Measurements from ENCODE around the gene CORO1C. TPM values are rescaled to one million over a fixed set of nuclear protein-coding genes. Genes with fewer than 3 reads are reported as not detected.

Gene CORO1C
- total and polyA plus RNA-seq, 9 of the 15 experiments (the other 6 are each of a cell fraction or from before 2014, with no cell fraction given): 55.2 to 280 (median 150) TPM

DNA sequence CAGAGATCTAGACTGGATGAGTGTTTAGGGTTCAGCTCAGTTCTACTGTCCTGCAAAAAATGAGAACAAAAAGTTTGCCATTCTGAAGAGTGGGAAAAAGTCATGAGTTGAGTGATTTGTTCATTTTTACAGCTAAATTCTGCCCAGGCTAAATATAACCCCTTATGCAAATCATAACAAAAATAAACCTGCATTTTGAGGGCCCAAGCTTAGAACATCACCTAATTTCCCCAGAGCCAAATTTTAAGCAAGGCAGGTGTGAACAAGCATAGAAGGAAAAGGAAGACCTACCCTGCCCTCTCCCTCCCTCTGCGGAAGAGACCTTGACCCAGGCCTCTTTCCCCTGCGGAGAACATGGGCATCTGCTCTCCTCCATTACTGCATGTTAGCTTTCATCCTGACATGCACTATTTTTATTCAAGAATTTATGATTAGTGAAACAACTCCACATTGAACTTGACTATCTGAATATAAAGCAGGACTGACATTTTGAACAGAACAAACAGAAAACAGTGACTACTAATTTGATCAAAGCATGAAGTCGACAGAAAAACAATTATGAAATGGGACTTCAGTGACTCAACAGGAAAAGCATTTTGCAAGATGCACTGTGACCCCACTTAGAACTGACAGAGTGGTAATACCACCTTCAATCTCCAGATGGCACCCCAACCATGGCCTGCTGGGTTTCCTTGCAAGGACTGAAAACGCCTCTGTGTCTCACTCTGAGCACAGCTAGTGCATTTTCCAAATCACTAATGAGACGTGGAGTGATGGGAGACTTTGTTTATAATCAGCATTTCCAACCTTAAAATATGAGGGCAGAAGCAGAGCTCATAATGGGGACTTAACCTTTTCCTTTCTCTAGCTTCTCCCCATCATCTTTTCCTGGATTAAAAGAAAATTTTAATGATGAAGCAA is 66.7 kb downstream of the CORO1C start (continued):
- TF ChIP-seq, protein P1, sequence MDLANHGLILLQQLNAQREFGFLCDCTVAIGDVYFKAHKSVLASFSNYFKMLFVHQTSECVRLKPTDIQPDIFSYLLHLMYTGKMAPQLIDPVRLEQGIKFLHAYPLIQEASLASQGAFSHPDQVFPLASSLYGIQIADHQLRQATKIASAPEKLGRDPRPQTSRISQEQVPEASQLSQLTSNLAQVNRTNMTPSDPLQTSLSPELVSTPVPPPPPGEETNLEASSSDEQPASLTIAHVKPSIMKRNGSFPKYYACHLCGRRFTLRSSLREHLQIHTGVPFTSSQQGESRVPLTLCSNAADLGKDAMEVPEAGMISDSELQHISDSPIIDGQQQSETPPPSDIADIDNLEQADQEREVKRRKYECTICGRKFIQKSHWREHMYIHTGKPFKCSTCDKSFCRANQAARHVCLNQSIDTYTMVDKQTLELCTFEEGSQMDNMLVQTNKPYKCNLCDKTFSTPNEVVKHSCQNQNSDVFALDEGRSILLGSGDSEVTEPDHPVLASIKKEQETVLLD (IDR thresholded peaks at IDR 0.05): no peak
- TF ChIP-seq, protein P2, sequence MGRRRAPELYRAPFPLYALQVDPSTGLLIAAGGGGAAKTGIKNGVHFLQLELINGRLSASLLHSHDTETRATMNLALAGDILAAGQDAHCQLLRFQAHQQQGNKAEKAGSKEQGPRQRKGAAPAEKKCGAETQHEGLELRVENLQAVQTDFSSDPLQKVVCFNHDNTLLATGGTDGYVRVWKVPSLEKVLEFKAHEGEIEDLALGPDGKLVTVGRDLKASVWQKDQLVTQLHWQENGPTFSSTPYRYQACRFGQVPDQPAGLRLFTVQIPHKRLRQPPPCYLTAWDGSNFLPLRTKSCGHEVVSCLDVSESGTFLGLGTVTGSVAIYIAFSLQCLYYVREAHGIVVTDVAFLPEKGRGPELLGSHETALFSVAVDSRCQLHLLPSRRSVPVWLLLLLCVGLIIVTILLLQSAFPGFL (CRISPR knock-in tag; IDR thresholded peaks at IDR 0.05): no peak
- TF ChIP-seq, protein P3, sequence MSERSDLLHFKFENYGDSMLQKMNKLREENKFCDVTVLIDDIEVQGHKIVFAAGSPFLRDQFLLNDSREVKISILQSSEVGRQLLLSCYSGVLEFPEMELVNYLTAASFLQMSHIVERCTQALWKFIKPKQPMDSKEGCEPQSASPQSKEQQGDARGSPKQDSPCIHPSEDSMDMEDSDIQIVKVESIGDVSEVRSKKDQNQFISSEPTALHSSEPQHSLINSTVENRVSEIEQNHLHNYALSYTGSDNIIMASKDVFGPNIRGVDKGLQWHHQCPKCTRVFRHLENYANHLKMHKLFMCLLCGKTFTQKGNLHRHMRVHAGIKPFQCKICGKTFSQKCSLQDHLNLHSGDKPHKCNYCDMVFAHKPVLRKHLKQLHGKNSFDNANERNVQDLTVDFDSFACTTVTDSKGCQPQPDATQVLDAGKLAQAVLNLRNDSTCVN (CRISPR knock-in tag; IDR thresholded peaks at IDR 0.05): no peak
- no peak; the same call in 1 of the 2 replicates for TF ChIP-seq ZZZ3 (IDR thresholded peaks at IDR 0.05)
- TF ChIP-seq BHLHE40 (IDR thresholded peaks at IDR 0.05; ENCODE audit: low read length): no peak
- no peak for TF ChIP-seq RBM25 (IDR thresholded peaks at IDR 0.05; ENCODE audit: low read depth, low read length, severe bottlenecking)
- TF ChIP-seq ZNF780A (CRISPR knock-in tag; IDR thresholded peaks at IDR 0.05): no peak
- TF ChIP-seq SAP30 (IDR thresholded peaks at IDR 0.05; ENCODE audit: borderline replicate concordance, insufficient read depth, low read depth, low read length, poor library complexity, severe bottlenecking): no peak
- peak; percentile 65; the same call in 1 of the 2 replicates for TF ChIP-seq STAG1 (CRISPR knock-in tag; IDR thresholded peaks at IDR 0.05; ENCODE audit: borderline replicate concordance)
- no peak for TF ChIP-seq TAF7 (tag; IDR thresholded peaks at IDR 0.05)
- TF ChIP-seq RFX5 (IDR thresholded peaks at IDR 0.05; ENCODE audit: low read depth, low read length): no peak
- TF ChIP-seq SUPT5H (IDR thresholded peaks at IDR 0.05): no peak
- TF ChIP-seq, protein P4, sequence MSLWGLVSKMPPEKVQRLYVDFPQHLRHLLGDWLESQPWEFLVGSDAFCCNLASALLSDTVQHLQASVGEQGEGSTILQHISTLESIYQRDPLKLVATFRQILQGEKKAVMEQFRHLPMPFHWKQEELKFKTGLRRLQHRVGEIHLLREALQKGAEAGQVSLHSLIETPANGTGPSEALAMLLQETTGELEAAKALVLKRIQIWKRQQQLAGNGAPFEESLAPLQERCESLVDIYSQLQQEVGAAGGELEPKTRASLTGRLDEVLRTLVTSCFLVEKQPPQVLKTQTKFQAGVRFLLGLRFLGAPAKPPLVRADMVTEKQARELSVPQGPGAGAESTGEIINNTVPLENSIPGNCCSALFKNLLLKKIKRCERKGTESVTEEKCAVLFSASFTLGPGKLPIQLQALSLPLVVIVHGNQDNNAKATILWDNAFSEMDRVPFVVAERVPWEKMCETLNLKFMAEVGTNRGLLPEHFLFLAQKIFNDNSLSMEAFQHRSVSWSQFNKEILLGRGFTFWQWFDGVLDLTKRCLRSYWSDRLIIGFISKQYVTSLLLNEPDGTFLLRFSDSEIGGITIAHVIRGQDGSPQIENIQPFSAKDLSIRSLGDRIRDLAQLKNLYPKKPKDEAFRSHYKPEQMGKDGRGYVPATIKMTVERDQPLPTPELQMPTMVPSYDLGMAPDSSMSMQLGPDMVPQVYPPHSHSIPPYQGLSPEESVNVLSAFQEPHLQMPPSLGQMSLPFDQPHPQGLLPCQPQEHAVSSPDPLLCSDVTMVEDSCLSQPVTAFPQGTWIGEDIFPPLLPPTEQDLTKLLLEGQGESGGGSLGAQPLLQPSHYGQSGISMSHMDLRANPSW (CRISPR knock-in tag; IDR thresholded peaks at IDR 0.05): no peak
- peak; percentile 91 for TF ChIP-seq ARID2 (IDR thresholded peaks at IDR 0.05)
- TF ChIP-seq TCF3 (CRISPR knock-in tag; IDR thresholded peaks at IDR 0.05): no peak
- TF ChIP-seq TFAM (CRISPR knock-in tag; conservative IDR thresholded peaks at IDR 0.05): no peak
- no peak for TF ChIP-seq NFXL1 (CRISPR knock-in tag; IDR thresholded peaks at IDR 0.05)
- TF ChIP-seq, protein P5, sequence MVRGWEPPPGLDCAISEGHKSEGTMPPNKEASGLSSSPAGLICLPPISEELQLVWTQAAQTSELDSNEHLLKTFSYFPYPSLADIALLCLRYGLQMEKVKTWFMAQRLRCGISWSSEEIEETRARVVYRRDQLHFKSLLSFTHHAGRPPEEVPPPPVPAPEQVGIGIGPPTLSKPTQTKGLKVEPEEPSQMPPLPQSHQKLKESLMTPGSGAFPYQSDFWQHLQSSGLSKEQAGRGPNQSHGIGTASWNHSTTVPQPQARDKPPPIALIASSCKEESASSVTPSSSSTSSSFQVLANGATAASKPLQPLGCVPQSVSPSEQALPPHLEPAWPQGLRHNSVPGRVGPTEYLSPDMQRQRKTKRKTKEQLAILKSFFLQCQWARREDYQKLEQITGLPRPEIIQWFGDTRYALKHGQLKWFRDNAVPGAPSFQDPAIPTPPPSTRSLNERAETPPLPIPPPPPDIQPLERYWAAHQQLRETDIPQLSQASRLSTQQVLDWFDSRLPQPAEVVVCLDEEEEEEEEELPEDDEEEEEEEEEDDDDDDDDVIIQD (CRISPR knock-in tag; IDR thresholded peaks at IDR 0.05): no peak
- TF ChIP-seq ZNF224 (CRISPR knock-in tag; IDR thresholded peaks at IDR 0.05): no peak
- TF ChIP-seq HNRNPL (IDR thresholded peaks at IDR 0.05; ENCODE audit: low read depth, low read length): no peak
- TF ChIP-seq ATF7 (IDR thresholded peaks at IDR 0.05): no peak
